Endothelial cell of umbilical vein (primary cell): ENCODE data around the gene CALD1. TPM values are rescaled to one million over a fixed set of nuclear protein-coding genes. Genes with fewer than 3 reads are reported as not detected.
A peak's percentile ranks its signal among the peaks of the same experiment; 100 is the strongest.

Experiments
- BruUV-seq: library from RNA; stranded (reverse); fragments of 400-500 nt; replicated peaks from 2 replicates; lab custom pipeline; 2021; lab: Mats Ljungman, UMichigan
- CTCF ChIA-PET: fragments of 300-600, 350-600 bp; sonication (Branson Sonifier 250); formaldehyde crosslinking; loops from one replicate; lab custom pipeline; 2021; ENCODE audit warnings: antibody characterized with exemption, inconsistent platforms; lab: Charles Lee
- POLR2A ChIA-PET: fragments of 300-600, 350-600 bp; sonication (Branson Sonifier 250); formaldehyde crosslinking; loops from one replicate; lab custom pipeline; 2021; ENCODE audit warnings: antibody characterized with exemption, inconsistent platforms; lab: Charles Lee
- DNase-seq: peaks from one replicate; pipeline ENCODE4 v3.0.0-alpha.2; 2011; ENCODE audit warnings: low read depth, low spot score
- FAIRE-seq: peaks from 2 replicates; lab custom pipeline; 2011; peaks lifted over from hg19 to GRCh38; lab: Jason Lieb, UNC
- H2AFZ ChIP-seq: 2 replicates; pipeline ENCODE4 v1.6.0; 2012; ENCODE audit warnings: low read depth, low read length, control low read depth, inconsistent platforms
- H3K27ac ChIP-seq: 2 replicates; pipeline ENCODE4 v1.5.1; 2011; ENCODE audit warnings: low read depth, mild to moderate bottlenecking, control low read depth, low read length, moderate library complexity; ENCODE audit not compliant: insufficient read depth
- H3K27me3 ChIP-seq, 2 experiments: 2 replicates each; pipeline versions ENCODE4 v1.6.0 to v1.6.1; 2011; ENCODE audit warnings: low read length in 2 of 2, mixed read lengths in 1 of 2; ENCODE audit not compliant: control insufficient read depth in 2 of 2, insufficient read depth in 2 of 2
- H3K36me3 ChIP-seq, 2 experiments: 2 replicates in 1 of 2; 3 replicates in 1 of 2; pipeline ENCODE4 v1.5.1; 2011; ENCODE audit warnings: low read length in 2 of 2, mild to moderate bottlenecking in 1 of 2, moderate library complexity in 1 of 2; ENCODE audit not compliant: control insufficient read depth in 2 of 2, insufficient read depth in 2 of 2; ENCODE audit errors: extremely low read depth in 1 of 2
- H3K4me1 ChIP-seq: 3 replicates; pipeline ENCODE4 v1.5.1; 2011; ENCODE audit warnings: mild to moderate bottlenecking, low read length; ENCODE audit not compliant: control insufficient read depth, insufficient read depth; ENCODE audit errors: extremely low read depth
- H3K4me2 ChIP-seq: 2 replicates; pipeline ENCODE4 v1.6.1; 2011; ENCODE audit warnings: low read length, control low read depth, mixed read lengths; ENCODE audit not compliant: insufficient read depth
- H3K4me3 ChIP-seq, 3 experiments: fragments of 200-600 bp in 1 of 3; sonication (generic), shearing (Covaris generic) in 1 of 3; replicated peaks in 1 of 3; 2 replicates each; pipeline ENCODE4 v1.5.1; 2011 to 2016; ENCODE audit warnings: control low read depth in 3 of 3, low read length in 3 of 3, mild to moderate bottlenecking in 2 of 3, inconsistent platforms in 1 of 3, low read depth in 1 of 3, moderate library complexity in 1 of 3; ENCODE audit not compliant: insufficient read depth in 1 of 3
- H3K79me2 ChIP-seq: 2 replicates; pipeline ENCODE4 v1.6.0; 2012; ENCODE audit warnings: low read length, inconsistent platforms; ENCODE audit not compliant: control insufficient read depth, insufficient read depth
- H3K9ac ChIP-seq: replicated peaks from 2 replicates; pipeline ENCODE3; 2011; ENCODE audit warnings: low read length, control low read depth; ENCODE audit not compliant: insufficient read depth; ENCODE audit errors: extremely low read depth
- H3K9me1 ChIP-seq: replicated peaks from 3 replicates; pipeline ENCODE4 v1.6.0; 2011; ENCODE audit warnings: mild to moderate bottlenecking, low read length; ENCODE audit not compliant: control insufficient read depth, insufficient read depth; ENCODE audit errors: extremely low read depth
- H3K9me3 ChIP-seq: replicated peaks from 2 replicates; pipeline ENCODE4 v1.5.1; 2012; ENCODE audit warnings: low read length, inconsistent platforms; ENCODE audit not compliant: control insufficient read depth, insufficient read depth
- H4K20me1 ChIP-seq: replicated peaks from 2 replicates; pipeline ENCODE3; 2011; ENCODE audit warnings: mild to moderate bottlenecking, low read length; ENCODE audit not compliant: control insufficient read depth, insufficient read depth; ENCODE audit errors: extremely low read depth
- CTCF ChIP-seq, 2 donors: IDR thresholded peaks; 1 replicate in 1 of 2; 2 replicates in 1 of 2; pipeline ENCODE4 v1.5.1; 2011; ENCODE audit warnings: low read length in 2 of 2, mild to moderate bottlenecking in 2 of 2, moderate library complexity in 2 of 2, control low read depth in 1 of 2, inconsistent platforms in 1 of 2, low read depth in 1 of 2; ENCODE audit not compliant: insufficient read depth in 1 of 2; ENCODE audit errors: extremely low read depth in 1 of 2
- EZH2 ChIP-seq: IDR thresholded peaks from 2 replicates; pipeline ENCODE4 v1.6.1; 2012; ENCODE audit warnings: borderline replicate concordance, low read depth, mild to moderate bottlenecking, moderate library complexity, low read length, inconsistent platforms; ENCODE audit not compliant: severe bottlenecking
- FOS ChIP-seq: IDR thresholded peaks from 2 replicates; pipeline ENCODE4 v1.6.1; 2011; ENCODE audit warnings: mild to moderate bottlenecking, low read length, moderate library complexity, borderline replicate concordance; ENCODE audit not compliant: insufficient read depth
- GATA2 ChIP-seq: IDR thresholded peaks from 2 replicates; pipeline ENCODE4 v1.7.0; 2011; ENCODE audit warnings: low read depth, mild to moderate bottlenecking, moderate library complexity, mixed read lengths, low read length; ENCODE audit not compliant: insufficient read length, insufficient read depth
- JUN ChIP-seq: IDR thresholded peaks from 2 replicates; pipeline ENCODE4 v1.6.1; 2011; ENCODE audit warnings: borderline replicate concordance, low read depth; ENCODE audit not compliant: insufficient read length, insufficient read depth
- MYC ChIP-seq: IDR thresholded peaks from one replicate; pipeline ENCODE4 v1.6.1; 2011; ENCODE audit warnings: mild to moderate bottlenecking, low read depth, low read length
- POLR2A ChIP-seq: IDR thresholded peaks from 2 replicates; pipeline ENCODE4 v1.6.1; 2012; ENCODE audit warnings: low read depth, mild to moderate bottlenecking, control low read depth, low read length
- POLR2AphosphoS5 ChIP-seq: IDR thresholded peaks from 2 replicates; pipeline ENCODE4 v1.6.1; 2012; ENCODE audit warnings: low read depth, mild to moderate bottlenecking, control low read depth, low read length, moderate library complexity; ENCODE audit not compliant: insufficient read depth
- dilution Hi-C: fragments of 300-500 bp; cut with MboI; formaldehyde crosslinking; loops from one replicate; pipeline ENCODE4 v1.15.0; 2019; ENCODE audit warnings: low sequenced_read_pairs; ENCODE audit not compliant: extremely low pct_ligation_motif_present
- intact Hi-C: fragments of 100-400 bp; cut with micrococcal nuclease; formaldehyde crosslinking; loops from one replicate; pipeline ENCODE4 v1.10.0; 2022
- polyA plus RNA-seq, 4 experiments: library from polyadenylated mRNA; depleted of rRNA in 3 of 4; stranded (reverse) in 3 of 4; unstranded in 1 of 4; fragments of >200 nt; gene quantifications; 2 replicates each; pipeline versions ENCODE4 v1.2.1 to v1.2.3, GENCODE V29; 2011 to 2012; ENCODE audit warnings: missing spikeins in 1 of 4
- total RNA-seq: library from RNA; stranded (reverse); gene quantifications from 2 replicates; pipeline ENCODE4 v1.2.3, GENCODE V29; 2021
- TF ChIP-seq, protein P1 (sequence below): IDR thresholded peaks from 2 replicates; pipeline ENCODE4 v1.6.1; 2011; ENCODE audit not compliant: insufficient read depth, insufficient read length

Gene CALD1
- total and polyA plus RNA-seq, 2 donors (not counting 3 experiments of a cell fraction or from before 2014, with no cell fraction given) = 136 to 307 TPM

DNA sequence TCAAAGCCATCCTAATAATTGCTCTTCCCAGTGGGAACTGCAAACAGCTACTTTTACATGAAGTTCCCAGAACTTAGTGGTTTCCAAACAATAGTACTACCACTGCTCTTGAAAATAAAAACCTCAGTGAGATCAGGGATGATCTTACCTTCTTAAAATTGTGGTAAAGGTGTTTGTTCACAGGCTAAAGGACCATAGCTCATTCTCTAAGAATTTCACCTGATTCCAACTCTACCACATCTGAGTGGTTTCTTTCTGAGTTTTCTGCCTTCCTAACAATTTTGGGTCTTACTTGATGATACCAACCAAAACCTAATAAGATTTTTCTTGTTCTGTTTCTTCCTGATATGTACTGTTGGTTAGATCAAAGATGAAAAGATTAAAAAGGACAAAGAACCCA lies 161.3 kb downstream of the CALD1 start:
- ChIA-PET POLR2A (no interaction called here), CTCF (interaction anchor here (1.8 kb wide), 1 partner anchor 251 kb away, joined by 5 read pairs; no protein-coding TSS in a partner anchor)
- no peak for DNase-seq
- TF ChIP-seq POLR2AphosphoS5 = no peak
- no peak for TF ChIP-seq JUN
- no peak for TF ChIP-seq CTCF (IDR thresholded peaks at IDR 0.05; ENCODE audit: extremely low read depth in 1 of 2, insufficient read depth in 1 of 2, low read depth in 1 of 2, low read length in 2 of 2)
- no peak for TF ChIP-seq POLR2A
- TF ChIP-seq GATA2 = no peak
- no peak for TF ChIP-seq EZH2
- no peak for TF ChIP-seq MYC
- TF ChIP-seq, protein P1, sequence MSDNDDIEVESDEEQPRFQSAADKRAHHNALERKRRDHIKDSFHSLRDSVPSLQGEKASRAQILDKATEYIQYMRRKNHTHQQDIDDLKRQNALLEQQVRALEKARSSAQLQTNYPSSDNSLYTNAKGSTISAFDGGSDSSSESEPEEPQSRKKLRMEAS = no peak
- no peak for TF ChIP-seq FOS
- H3K9me1 ChIP-seq = no peaks in the 10 kb centered on the region
- peaks cover 11% of the 10 kb centered on the region for H3K4me1 ChIP-seq
- BruUV-seq = TSS peak; percentile 79
- H3K4me2 ChIP-seq = peak overlapping the region; percentile 26
- H3K9me3 ChIP-seq = no peaks in the 10 kb centered on the region
- dilution Hi-C loops = no loop called here
- H3K27ac ChIP-seq = peak overlapping the region; percentile 67
- peaks cover 13 to 27% of the 10 kb centered on the region in 2 experiments for H3K36me3 ChIP-seq
- H3K27me3 ChIP-seq = no peaks in the 10 kb centered on the region
- intact Hi-C loops = loop anchor here (2.0 to 5.0 kb wide), 3 partner anchors 73 to 218 kb away; partner anchors contain the start of gene CALD1
- FAIRE-seq = no peak
- no peaks in the 10 kb centered on the region for H3K79me2 ChIP-seq
- no peak overlapping the region for H3K4me3 ChIP-seq
- peak overlapping the region; percentile 42 for H3K9ac ChIP-seq
- H2AFZ ChIP-seq = no peak overlapping the region
- H4K20me1 ChIP-seq = no peaks in the 10 kb centered on the region
